B cell (primary cell): ENCODE measurements around the gene PHF8. TPM values are rescaled to one million over a fixed set of nuclear protein-coding genes. Genes with fewer than 3 reads are reported as not detected.

Source experiments
- ATAC-seq: fragments of 200-7000 bp; cut with Tn5 transposase; one replicate; pipeline ENCODE4 v1.10.0; 2021; ENCODE audit warnings: low read depth, mild to moderate bottlenecking, moderate number of reproducible peaks, moderate library complexity
- CTCF ChIA-PET: fragments of 350-600 bp; sonication (Branson Sonifier 250); formaldehyde crosslinking; loops from one replicate; lab custom pipeline; 2021; ENCODE audit warnings: antibody characterized with exemption, inconsistent platforms; lab: Charles Lee
- POLR2A ChIA-PET: fragments of 350-600 bp; sonication (Branson Sonifier 250); formaldehyde crosslinking; loops from one replicate; lab custom pipeline; 2021; ENCODE audit warnings: antibody characterized with exemption; lab: Charles Lee
- DNase-seq: peaks from one replicate; pipeline ENCODE4 v3.0.0; 2013
- H2AFZ ChIP-seq: 2 replicates; pipeline ENCODE4 v1.6.1; 2012; ENCODE audit warnings: mild to moderate bottlenecking, low read depth, low read length; ENCODE audit not compliant: insufficient read depth, poor library complexity, severe bottlenecking
- H3K27ac ChIP-seq, 2 donors: 1 replicate in 1 of 2; 2 replicates in 1 of 2; pipeline ENCODE4 v1.5.1; 2012 to 2013; ENCODE audit warnings: low read length in 2 of 2, mild to moderate bottlenecking in 2 of 2, moderate library complexity in 1 of 2
- H3K27me3 ChIP-seq, 4 experiments: fragments of 200-600 bp in 1 of 4; sonication (generic) in 1 of 4; replicated peaks in 1 of 4; 1 replicate in 2 of 4; 2 replicates in 2 of 4; pipeline versions ENCODE4 v1.6.1 to v1.7.0; 2013 to 2016; ENCODE audit warnings: low read length in 3 of 4, mild to moderate bottlenecking in 2 of 4, mixed read lengths in 1 of 4, moderate library complexity in 1 of 4; ENCODE audit not compliant: insufficient read depth in 4 of 4, control insufficient read depth in 3 of 4; ENCODE audit errors: control extremely low read depth in 1 of 4
- H3K36me3 ChIP-seq, 2 experiments: replicated peaks in 1 of 2; 1 replicate in 1 of 2; 2 replicates in 1 of 2; pipeline versions ENCODE4 v1.6.1 to v1.7.1; 2013; ENCODE audit warnings: low read length in 1 of 2; ENCODE audit not compliant: insufficient read depth in 2 of 2, control insufficient read depth in 1 of 2; ENCODE audit errors: control extremely low read depth in 1 of 2, extremely low read depth in 1 of 2
- H3K4me1 ChIP-seq, 2 donors: fragments of 200-600 bp in 1 of 2; sonication (generic) in 1 of 2; 1 replicate in 1 of 2; 2 replicates in 1 of 2; pipeline versions ENCODE4 v1.5.1 to v1.6.1; 2013 to 2017; ENCODE audit warnings: low read length in 2 of 2; ENCODE audit not compliant: control insufficient read depth in 2 of 2, insufficient read depth in 2 of 2
- H3K4me2 ChIP-seq: replicated peaks from 2 replicates; pipeline ENCODE3; 2012; ENCODE audit warnings: mild to moderate bottlenecking, low read depth, low read length; ENCODE audit not compliant: poor library complexity, severe bottlenecking
- H3K4me3 ChIP-seq, 5 experiments: fragments of 200-600 bp in 1 of 5; sonication (generic) in 1 of 5; 1 replicate in 3 of 5; 2 replicates in 2 of 5; pipeline versions ENCODE4 v1.5.1 to v1.7.0; 2011 to 2016; ENCODE audit warnings: low read length in 4 of 5, mild to moderate bottlenecking in 4 of 5, low read depth in 2 of 5, control low read depth in 1 of 5, moderate library complexity in 1 of 5; ENCODE audit not compliant: insufficient read depth in 1 of 5; ENCODE audit errors: control extremely low read depth in 1 of 5, extremely low read depth in 1 of 5
- H3K79me2 ChIP-seq: fragments of 200-600 bp; sonication (generic); one replicate; pipeline ENCODE4 v1.6.0; 2016; ENCODE audit warnings: low read length; ENCODE audit not compliant: control insufficient read depth, insufficient read depth
- H3K9ac ChIP-seq: fragments of 200-600 bp; sonication (generic); 2 replicates; pipeline ENCODE4 v1.6.1; 2017; ENCODE audit warnings: mild to moderate bottlenecking, low read length, moderate library complexity
- H3K9me3 ChIP-seq, 3 donors: one replicate each; pipeline versions ENCODE4 v1.6.1 to v1.7.1; 2013; ENCODE audit warnings: low read length in 2 of 3; ENCODE audit not compliant: control insufficient read depth in 2 of 3, insufficient read depth in 1 of 3; ENCODE audit errors: control extremely low read depth in 1 of 3
- H4K20me1 ChIP-seq: 2 replicates; pipeline ENCODE4 v1.6.0; 2012; ENCODE audit warnings: mild to moderate bottlenecking, low read length; ENCODE audit not compliant: insufficient read depth, control insufficient read depth, poor library complexity, severe bottlenecking
- H3K27ac Mint-ChIP-seq: one replicate; pipeline ENCODE4 v1.8.0; 2021; ENCODE audit warnings: mixed read lengths
- H3K27me3 Mint-ChIP-seq: one replicate; pipeline ENCODE4 v1.8.0; 2021; ENCODE audit warnings: mixed read lengths
- H3K4me1 Mint-ChIP-seq: one replicate; pipeline ENCODE4 v1.8.0; 2021; ENCODE audit warnings: mixed read lengths
- H3K4me3 Mint-ChIP-seq: one replicate; pipeline ENCODE4 v1.8.0; 2021; ENCODE audit warnings: mixed read lengths
- H3K9me3 Mint-ChIP-seq: one replicate; pipeline ENCODE4 v1.8.0; 2022; ENCODE audit warnings: mixed read lengths; ENCODE audit not compliant: insufficient read depth
- CTCF ChIP-seq: fragments of 200-600 bp; IDR thresholded peaks from one replicate; pipeline ENCODE4 v1.8.0; 2022; ENCODE audit warnings: antibody characterized with exemption, mild to moderate bottlenecking
- EZH2 ChIP-seq: IDR thresholded peaks from 2 replicates; pipeline ENCODE4 v1.6.1; 2012; ENCODE audit warnings: borderline replicate concordance, low read depth, mild to moderate bottlenecking, moderate library complexity, low read length; ENCODE audit not compliant: insufficient read depth, poor library complexity, severe bottlenecking
- WGBS: methylation state at CpG from one replicate; pipeline ENCODE4 v1.1.5; 2013; ENCODE audit warnings: missing lambda C conversion rate; ENCODE audit not compliant: insufficient coverage; 5-methylcytosine and 5-hydroxymethylcytosine counted together
- intact Hi-C: fragments of 100-400 bp; cut with micrococcal nuclease; formaldehyde crosslinking; loops from one replicate; pipeline ENCODE4 v1.10.0; 2022
- polyA plus RNA-seq: library from polyadenylated mRNA; depleted of rRNA; stranded (reverse); fragments of >200 nt; gene quantifications from 2 replicates; pipeline ENCODE4 v1.2.3, GENCODE V29; 2012
- total RNA-seq, 2 donors: library from RNA; stranded (reverse); fragments of 120-200 nt in 1 of 2; gene quantifications; 1 replicate in 1 of 2; 2 replicates in 1 of 2; pipeline versions ENCODE4 v1.2.3 to v1.2.4, GENCODE V29; 2013 to 2022

The PHF8 gene
- total and polyA plus RNA-seq, 2 donors (not counting 1 experiment from before 2014, with no cell fraction given) = 21.4 to 73.2 TPM

GRCh38 chrX:54063361-54063760 is 19.1 kb upstream of the PHF8 start:
- no peak overlapping the region for H3K27ac ChIP-seq
- intact Hi-C loops = no loop called here
- no peak for ATAC-seq
- Mint-ChIP-seq H3K27me3 (no peaks in the 10 kb centered on the region), H3K4me3 (no peak overlapping the region), H3K27ac (no peak overlapping the region), H3K4me1 (no peaks in the 10 kb centered on the region), H3K9me3 (no peaks in the 10 kb centered on the region)
- H3K9me3 ChIP-seq = no peaks in the 10 kb centered on the region
- H3K4me1 ChIP-seq = no peaks in the 10 kb centered on the region
- no peak overlapping the region for H3K4me2 ChIP-seq
- no peaks in the 10 kb centered on the region for H3K36me3 ChIP-seq
- ChIA-PET POLR2A (no interaction called here), CTCF (no interaction called here)
- DNase-seq = no peak
- TF ChIP-seq EZH2 (no peak), CTCF (no peak)
- H2AFZ ChIP-seq = no peak overlapping the region
- no peak overlapping the region for H3K9ac ChIP-seq
- H3K79me2 ChIP-seq = no peaks in the 10 kb centered on the region
- WGBS = no CpG with 5 or more reads among the region's 2 CpGs
- H4K20me1 ChIP-seq = no peaks in the 10 kb centered on the region
- no peak overlapping the region for H3K4me3 ChIP-seq
- no peaks in the 10 kb centered on the region for H3K27me3 ChIP-seq

GRCh38 chrX:54049801-54050200 is 5.5 kb upstream of the PHF8 start:
- TF ChIP-seq CTCF (no peak), EZH2 (no peak)
- H3K27me3 ChIP-seq = no peaks in the 10 kb centered on the region
- Mint-ChIP-seq H3K27me3 (no peaks in the 10 kb centered on the region), H3K9me3 (no peaks in the 10 kb centered on the region), H3K27ac (no peak overlapping the region), H3K4me1 (peaks cover 7% of the 10 kb centered on the region), H3K4me3 (no peak overlapping the region)
- no peaks in the 10 kb centered on the region for H3K36me3 ChIP-seq
- H3K4me3 ChIP-seq = no peak overlapping the region
- H3K4me2 ChIP-seq = no peak overlapping the region
- 86% methylated on average over 2 of the region's 3 CpGs for WGBS
- DNase-seq = no peak
- H3K9ac ChIP-seq = no peak overlapping the region
- ATAC-seq = no peak
- POLR2A ChIA-PET = no interaction called here
- no peaks in the 10 kb centered on the region for H3K9me3 ChIP-seq
- no peak overlapping the region for H3K27ac ChIP-seq
- H2AFZ ChIP-seq = no peak overlapping the region
- intact Hi-C loops = loop anchor here (10.0 kb wide), 1 partner anchor 955 kb away; the partner anchor contains the start of gene KANTR
- no peaks in the 10 kb centered on the region for H3K79me2 ChIP-seq
- peaks cover 7 to 8% of the 10 kb centered on the region in 2 donors for H3K4me1 ChIP-seq
- CTCF ChIA-PET = no interaction called here
- no peaks in the 10 kb centered on the region for H4K20me1 ChIP-seq
